HG02678 (cell line): ENCODE measurements around the gene FARP1.

Experiments used
- ATAC-seq: cut with Tn5 transposase; IDR thresholded peaks from one replicate; pipeline ENCODE4 v1.9.1; 2021; ENCODE audit warnings: mild to moderate bottlenecking, moderate library complexity; ENCODE audit not compliant: unreplicated experiment

Gene FARP1

GRCh38 chr13:98489446-98490194 is 346.7 kb downstream of the FARP1 start:
- no peak for ATAC-seq

GRCh38 chr13:98490195-98490836 is 347.4 kb downstream of the FARP1 start:
- no peak for ATAC-seq

GRCh38 chr13:98490866-98491265 is 348.0 kb downstream of the FARP1 start:
- no peak for ATAC-seq

- ATAC-seq = no peak
These were observed 349.6 kb downstream of the FARP1 start for GRCh38 chr13:98492335-98493041.

GRCh38 chr13:98493042-98493712 is 350.3 kb downstream of the FARP1 start:
- no peak for ATAC-seq

- no peak for ATAC-seq
These were observed 351.9 kb downstream of the FARP1 start for GRCh38 chr13:98494769-98495168.

- no peak for ATAC-seq
These were observed 353.0 kb downstream of the FARP1 start for GRCh38 chr13:98495627-98496478.

GRCh38 chr13:98496479-98496791 is 353.5 kb downstream of the FARP1 start:
- no peak for ATAC-seq

GRCh38 chr13:98496966-98497365 is 354.1 kb downstream of the FARP1 start:
- no peak for ATAC-seq

GRCh38 chr13:98500963-98501421 is 358.1 kb downstream of the FARP1 start:
- peak; percentile 70 for ATAC-seq

- ATAC-seq = no peak
These were observed 360.5 kb downstream of the FARP1 start for GRCh38 chr13:98503175-98504028.

GRCh38 chr13:98504029-98504351 is 361.1 kb downstream of the FARP1 start:
- no peak for ATAC-seq

GRCh38 chr13:98504371-98504963 is 361.6 kb downstream of the FARP1 start:
- ATAC-seq = peak; percentile 54
